NT2/D1 (cell line): ENCODE measurements around the gene NCKAP1.

Source experiments
- YY1 ChIP-seq: IDR thresholded peaks from 2 replicates; pipeline ENCODE4 v1.6.1; 2011; ENCODE audit not compliant: insufficient read length, insufficient read depth
- ZNF274 ChIP-seq: IDR thresholded peaks from 2 replicates; pipeline ENCODE4 v1.6.1; 2011; ENCODE audit warnings: mild to moderate bottlenecking, low read depth, low read length

DNA sequence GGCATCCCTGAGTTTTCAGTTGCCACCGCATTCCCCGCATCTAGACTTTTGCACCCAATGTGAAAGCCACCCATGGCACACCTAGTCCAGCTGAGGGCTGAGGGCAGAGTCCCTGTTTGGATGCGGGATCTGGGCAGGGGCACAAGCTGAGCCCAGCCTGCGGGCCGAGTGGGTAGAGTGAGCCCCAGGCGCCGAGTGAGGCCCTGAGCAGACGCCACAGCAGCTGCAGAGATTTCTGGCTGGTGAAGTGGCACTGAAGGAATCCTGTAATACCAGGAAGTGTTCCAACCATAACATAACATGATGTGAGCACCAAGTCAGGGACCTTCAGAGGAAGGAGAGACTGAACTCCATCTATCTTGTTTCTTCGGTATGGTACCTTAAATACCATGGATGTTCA lies 144.1 kb downstream of the NCKAP1 start:
- TF ChIP-seq YY1 (no peak), ZNF274 (no peak)
